Uterus (tissue), 2 donors: ENCODE measurements around the gene TBC1D5.

Experiments used
- POLR2A ChIP-seq, 2 donors: fragments of 450-650 bp; IDR thresholded peaks; one replicate each; pipeline ENCODE4 v1.6.1; 2016; ENCODE audit warnings: antibody characterized with exemption in 2 of 2, mild to moderate bottlenecking in 1 of 2, moderate library complexity in 1 of 2
- TF ChIP-seq, protein P1 (sequence below), 4 experiments: fragments of 200-600 bp in 2 of 4; fragments of 450-650 bp in 2 of 4; sonication (generic) in 2 of 4; IDR thresholded peaks; one replicate each; pipeline ENCODE4 v1.5.1; 2016 to 2019; ENCODE audit warnings: antibody characterized with exemption in 4 of 4, mild to moderate bottlenecking in 2 of 4, moderate library complexity in 1 of 4

DNA sequence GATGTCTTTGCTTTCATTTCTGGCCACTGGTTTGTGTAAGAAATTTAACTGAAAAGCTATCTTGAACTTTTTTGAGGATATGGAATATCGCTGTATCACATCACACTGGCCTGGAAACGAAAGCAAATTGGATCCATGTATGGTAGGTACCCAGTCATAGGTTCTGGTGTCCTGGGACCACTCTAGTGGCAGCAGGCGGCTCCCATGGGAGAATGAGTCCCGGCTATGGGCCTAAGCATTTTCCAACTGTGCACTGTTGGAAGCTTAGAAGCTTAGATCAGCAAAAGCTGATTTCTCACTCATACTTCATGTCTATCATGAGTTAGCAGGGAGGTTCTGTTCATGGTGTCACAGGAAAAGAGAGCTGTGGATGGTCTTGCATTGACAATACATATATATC, 534.5 kb downstream of the TBC1D5 start:
- TF ChIP-seq, protein P1, sequence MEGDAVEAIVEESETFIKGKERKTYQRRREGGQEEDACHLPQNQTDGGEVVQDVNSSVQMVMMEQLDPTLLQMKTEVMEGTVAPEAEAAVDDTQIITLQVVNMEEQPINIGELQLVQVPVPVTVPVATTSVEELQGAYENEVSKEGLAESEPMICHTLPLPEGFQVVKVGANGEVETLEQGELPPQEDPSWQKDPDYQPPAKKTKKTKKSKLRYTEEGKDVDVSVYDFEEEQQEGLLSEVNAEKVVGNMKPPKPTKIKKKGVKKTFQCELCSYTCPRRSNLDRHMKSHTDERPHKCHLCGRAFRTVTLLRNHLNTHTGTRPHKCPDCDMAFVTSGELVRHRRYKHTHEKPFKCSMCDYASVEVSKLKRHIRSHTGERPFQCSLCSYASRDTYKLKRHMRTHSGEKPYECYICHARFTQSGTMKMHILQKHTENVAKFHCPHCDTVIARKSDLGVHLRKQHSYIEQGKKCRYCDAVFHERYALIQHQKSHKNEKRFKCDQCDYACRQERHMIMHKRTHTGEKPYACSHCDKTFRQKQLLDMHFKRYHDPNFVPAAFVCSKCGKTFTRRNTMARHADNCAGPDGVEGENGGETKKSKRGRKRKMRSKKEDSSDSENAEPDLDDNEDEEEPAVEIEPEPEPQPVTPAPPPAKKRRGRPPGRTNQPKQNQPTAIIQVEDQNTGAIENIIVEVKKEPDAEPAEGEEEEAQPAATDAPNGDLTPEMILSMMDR (IDR thresholded peaks at IDR 0.05): no peak
- TF ChIP-seq POLR2A (IDR thresholded peaks at IDR 0.05): no peak
